ENCODE data around the gene GNAT2.
"Not testable (repeated sequence)": the region's sequence is repeated elsewhere in the genome, so short reads cannot be mapped to it uniquely, and the experiment has no call there.

The GNAT2 gene

DNA sequence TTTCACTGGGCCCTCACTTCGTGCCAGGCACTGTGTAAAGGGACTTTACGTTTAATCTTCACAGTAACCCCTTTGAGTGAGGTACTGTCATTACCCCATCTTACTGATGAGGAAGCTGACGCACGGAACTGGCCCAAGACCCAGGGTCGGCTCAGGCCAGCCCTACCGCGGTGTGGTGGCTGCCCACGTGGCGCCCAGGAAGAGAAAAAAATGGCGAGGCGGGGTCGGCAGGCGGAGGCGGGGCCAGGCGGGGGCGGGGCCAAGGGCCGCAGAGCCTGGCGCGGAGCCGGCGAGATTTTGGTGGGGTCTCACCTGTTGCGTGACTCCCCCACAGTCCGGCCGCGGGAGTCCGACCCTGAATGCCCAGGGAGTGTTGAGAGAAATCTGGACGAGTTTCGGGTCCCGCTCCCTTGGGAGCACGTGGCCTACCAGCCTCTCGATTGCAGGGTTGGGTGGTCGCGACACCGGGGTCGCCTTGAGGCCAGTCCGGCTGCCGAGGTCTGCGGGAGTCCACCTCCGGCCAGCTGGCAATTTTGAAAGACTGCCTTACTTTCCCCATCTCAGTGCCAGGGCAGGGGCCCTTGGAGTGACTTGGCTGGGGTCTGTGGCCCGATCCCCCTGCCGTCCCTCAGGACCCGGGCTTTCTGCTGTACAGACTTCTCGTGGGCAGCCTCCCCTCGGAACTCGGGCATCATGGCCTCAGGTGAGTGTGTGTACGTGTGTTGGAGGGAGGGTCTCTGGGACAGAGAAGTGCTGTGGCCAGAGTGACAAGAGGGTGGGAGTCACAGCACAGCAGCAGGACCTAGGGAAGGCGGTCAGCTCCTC lies at the start of gene GNAT2, which contains the start of gene AMPD2:
TSS of gene GNAT2 (minus strand) at position 41 of the 825 bp plus-strand sequence. CDS start 6,746 bp downstream, outside the sequence.
TSS of gene AMPD2 (plus strand) at position 262 of the 825 bp plus-strand sequence. CDS start 1,339 bp downstream, outside the sequence.
- TF ChIP-seq, protein P1, sequence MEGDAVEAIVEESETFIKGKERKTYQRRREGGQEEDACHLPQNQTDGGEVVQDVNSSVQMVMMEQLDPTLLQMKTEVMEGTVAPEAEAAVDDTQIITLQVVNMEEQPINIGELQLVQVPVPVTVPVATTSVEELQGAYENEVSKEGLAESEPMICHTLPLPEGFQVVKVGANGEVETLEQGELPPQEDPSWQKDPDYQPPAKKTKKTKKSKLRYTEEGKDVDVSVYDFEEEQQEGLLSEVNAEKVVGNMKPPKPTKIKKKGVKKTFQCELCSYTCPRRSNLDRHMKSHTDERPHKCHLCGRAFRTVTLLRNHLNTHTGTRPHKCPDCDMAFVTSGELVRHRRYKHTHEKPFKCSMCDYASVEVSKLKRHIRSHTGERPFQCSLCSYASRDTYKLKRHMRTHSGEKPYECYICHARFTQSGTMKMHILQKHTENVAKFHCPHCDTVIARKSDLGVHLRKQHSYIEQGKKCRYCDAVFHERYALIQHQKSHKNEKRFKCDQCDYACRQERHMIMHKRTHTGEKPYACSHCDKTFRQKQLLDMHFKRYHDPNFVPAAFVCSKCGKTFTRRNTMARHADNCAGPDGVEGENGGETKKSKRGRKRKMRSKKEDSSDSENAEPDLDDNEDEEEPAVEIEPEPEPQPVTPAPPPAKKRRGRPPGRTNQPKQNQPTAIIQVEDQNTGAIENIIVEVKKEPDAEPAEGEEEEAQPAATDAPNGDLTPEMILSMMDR (IDR thresholded peaks at IDR 0.05; ENCODE audit: extremely low read depth, insufficient read depth, missing control alignments), result no peak
- peak; percentile 90 for DNase-seq (ENCODE audit: low spot score)
- in situ Hi-C loops (cut with MboI; ENCODE audit: low pct_unique_long_range_greater_than_20kb, low sequenced_read_pairs, unreplicated experiment), result no loop called here

DNA sequence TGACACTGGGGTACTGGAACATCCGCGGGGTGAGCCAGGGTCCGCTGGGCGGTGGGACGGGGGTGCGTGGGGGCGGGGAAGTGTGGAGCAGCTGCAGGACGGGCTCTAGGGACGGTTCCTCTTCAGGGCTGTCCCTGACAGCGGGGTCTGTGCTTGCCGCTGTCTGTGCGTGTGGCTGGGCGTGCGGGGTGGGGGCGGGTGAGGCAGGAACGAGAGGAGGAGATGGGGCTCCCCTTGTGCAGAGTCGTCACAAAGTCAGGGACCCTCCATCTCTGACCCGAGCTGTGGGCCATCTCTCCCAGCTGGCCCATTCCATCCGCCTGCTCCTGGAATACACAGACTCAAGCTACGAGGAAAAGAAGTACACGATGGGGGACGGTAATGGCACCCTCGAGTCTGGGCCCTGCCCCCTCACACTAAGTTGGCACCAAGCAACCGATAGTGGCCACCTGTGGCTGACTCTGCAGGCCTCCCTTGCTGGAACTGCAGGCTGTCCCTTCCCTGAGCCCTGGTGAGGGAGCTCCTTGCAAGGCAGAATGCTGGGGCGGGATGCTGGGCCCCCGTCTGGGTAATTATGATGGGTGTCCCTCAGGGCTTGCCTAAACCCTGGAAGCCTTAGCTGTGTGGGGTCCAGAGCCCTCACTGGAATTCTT lies 48.8 kb upstream of the GNAT2 start:
- peak; percentile 5 for DNase-seq (ENCODE audit: low spot score)
- in situ Hi-C loops (cut with MboI; ENCODE audit: low pct_unique_long_range_greater_than_20kb, low sequenced_read_pairs, unreplicated experiment), result no loop called here
- TF ChIP-seq, protein P1 (IDR thresholded peaks at IDR 0.05; ENCODE audit: extremely low read depth, insufficient read depth, missing control alignments), result no peak

DNA sequence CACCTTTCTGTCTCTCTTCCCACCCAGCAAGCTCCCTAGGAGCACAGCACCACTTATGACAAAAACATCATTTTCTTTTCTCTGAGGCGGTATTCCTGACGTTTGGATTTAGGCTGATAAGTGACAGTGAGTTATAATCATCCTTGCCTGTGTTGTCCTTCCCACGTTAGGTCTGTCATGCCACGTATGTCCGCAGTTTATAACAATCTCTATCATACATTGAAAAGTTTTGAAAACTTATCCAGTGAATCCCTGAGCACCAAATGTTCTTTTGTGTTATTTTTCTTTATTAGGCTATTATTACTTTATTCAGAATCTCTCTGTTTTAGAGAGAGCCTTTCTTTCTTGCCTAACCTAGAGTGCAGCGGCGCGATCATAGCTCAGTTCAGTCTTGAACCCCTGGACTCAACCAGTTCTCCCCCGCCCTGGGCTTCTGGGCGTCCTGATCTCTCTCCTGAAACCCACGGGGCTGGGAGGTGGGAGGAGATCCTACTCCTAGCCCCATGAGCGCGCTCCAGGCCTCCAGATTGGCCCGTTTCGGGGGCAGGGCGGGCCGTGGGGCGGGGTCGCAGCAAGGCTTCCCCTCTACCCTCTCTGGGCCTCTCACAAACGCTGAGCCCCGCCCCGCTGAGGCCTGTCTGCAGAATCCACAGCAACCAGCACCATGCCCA lies 48.2 kb upstream of the GNAT2 start, which contains the start of gene GSTM2:
TSS of gene GSTM2 (plus strand) at position 606 of the 671 bp plus-strand sequence. CDS start at position 665, 59 bp downstream.
- TF ChIP-seq, protein P1 (IDR thresholded peaks at IDR 0.05; ENCODE audit: extremely low read depth, insufficient read depth, missing control alignments), result no peak
- in situ Hi-C loops (cut with MboI; ENCODE audit: low pct_unique_long_range_greater_than_20kb, low sequenced_read_pairs, unreplicated experiment), result no loop called here
- peak; percentile 85 for DNase-seq (ENCODE audit: low spot score)

DNA sequence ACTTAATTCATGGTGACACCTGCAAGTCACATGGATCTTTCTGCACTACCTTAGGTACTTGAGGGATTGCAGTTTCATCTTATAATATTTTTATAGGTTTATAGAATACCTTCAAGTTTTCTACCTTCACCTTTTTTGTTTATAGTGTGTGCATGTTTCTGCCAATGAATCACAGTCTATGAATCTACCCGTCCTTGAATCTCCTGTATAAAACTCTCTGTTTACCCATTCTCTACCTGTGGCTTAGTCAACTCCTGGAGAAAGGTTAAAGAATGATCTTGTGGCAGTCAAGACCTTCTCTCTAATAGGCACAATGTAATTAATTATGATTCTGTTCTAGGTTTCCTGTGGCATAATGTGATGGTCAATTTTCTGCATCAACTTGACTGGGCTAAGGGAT lies 45.3 kb upstream of the GNAT2 start:
- TF ChIP-seq, protein P1 (IDR thresholded peaks at IDR 0.05; ENCODE audit: extremely low read depth, insufficient read depth, missing control alignments), result no peak
- in situ Hi-C loops (cut with MboI; ENCODE audit: low pct_unique_long_range_greater_than_20kb, low sequenced_read_pairs, unreplicated experiment), result no loop called here
- DNase-seq (ENCODE audit: low spot score), result no peak

DNA sequence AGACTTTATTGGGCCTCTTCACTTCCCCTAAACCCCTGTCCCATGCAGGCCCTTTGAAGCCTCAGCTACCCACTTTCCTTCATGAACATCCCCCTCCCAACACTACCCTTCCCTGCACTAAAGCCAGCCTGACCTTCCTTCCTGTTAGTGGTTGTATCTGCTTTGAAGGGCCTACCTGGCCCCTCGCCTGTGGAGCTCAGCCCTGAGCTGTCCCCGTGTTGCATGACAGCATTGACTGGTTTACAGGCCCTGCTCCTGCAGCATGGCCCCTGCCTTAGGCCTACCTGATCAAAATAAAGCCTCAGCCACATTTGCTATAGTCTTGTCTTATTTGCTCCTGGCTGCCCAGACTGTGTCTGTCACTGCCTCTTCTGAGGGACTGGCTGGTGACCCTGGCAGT lies 42.0 kb upstream of the GNAT2 start:
- in situ Hi-C loops (cut with MboI; ENCODE audit: low pct_unique_long_range_greater_than_20kb, low sequenced_read_pairs, unreplicated experiment), result no loop called here
- TF ChIP-seq, protein P1 (IDR thresholded peaks at IDR 0.05; ENCODE audit: extremely low read depth, insufficient read depth, missing control alignments), result no peak
- DNase-seq (ENCODE audit: low spot score), result no peak

GRCh38 chr1:109660691-109661026 lies 41.2 kb upstream of the GNAT2 start:
- DNase-seq (ENCODE audit: low spot score), result not testable (repeated sequence)

More at GRCh38 chr1:109660691-109661026, 41.2 kb upstream of the GNAT2 start:
- in situ Hi-C loops (cut with MboI; ENCODE audit: low pct_unique_long_range_greater_than_20kb, low sequenced_read_pairs, unreplicated experiment), result not testable (repeated sequence)
